CD14-positive monocyte (primary cell): ENCODE results near the gene GRIK4. TPM values are rescaled to one million over a fixed set of nuclear protein-coding genes. Genes with fewer than 3 reads are reported as not detected.

Source experiments
- DNase-seq, 3 donors: peaks; one replicate each; pipeline ENCODE4 v3.0.0-alpha.2; 2011 to 2022
- H2AFZ ChIP-seq: 2 replicates; pipeline ENCODE4 v1.6.0; 2012; ENCODE audit warnings: mild to moderate bottlenecking, low read depth, low read length, inconsistent platforms; ENCODE audit not compliant: insufficient read depth, poor library complexity, severe bottlenecking
- H3K27ac ChIP-seq, 2 donors: 1 replicate in 1 of 2; 2 replicates in 1 of 2; pipeline ENCODE4 v1.5.1; 2012 to 2013; ENCODE audit warnings: low read length in 2 of 2, control low read depth in 1 of 2, inconsistent platforms in 1 of 2, low read depth in 1 of 2, mild to moderate bottlenecking in 1 of 2
- H3K27me3 ChIP-seq, 2 donors: one replicate each; pipeline versions ENCODE4 v1.6.0 to v1.6.1; 2011 to 2013; ENCODE audit warnings: low read length in 2 of 2; ENCODE audit not compliant: control insufficient read depth in 2 of 2, insufficient read depth in 2 of 2
- H3K36me3 ChIP-seq, 2 donors: replicated peaks in 1 of 2; 1 replicate in 1 of 2; 2 replicates in 1 of 2; pipeline versions ENCODE4 v1.5.1 to v1.6.1; 2012 to 2013; ENCODE audit warnings: low read length in 2 of 2, control low read depth in 1 of 2, inconsistent platforms in 1 of 2, mild to moderate bottlenecking in 1 of 2; ENCODE audit not compliant: insufficient read depth in 2 of 2, control insufficient read depth in 1 of 2
- H3K4me1 ChIP-seq, 2 donors: 1 replicate in 1 of 2; 2 replicates in 1 of 2; pipeline versions ENCODE4 v1.5.1 to v1.6.1; 2012 to 2013; ENCODE audit warnings: low read length in 2 of 2, control low read depth in 1 of 2, inconsistent platforms in 1 of 2, mild to moderate bottlenecking in 1 of 2, moderate library complexity in 1 of 2; ENCODE audit not compliant: insufficient read depth in 2 of 2, control insufficient read depth in 1 of 2
- H3K4me2 ChIP-seq: replicated peaks from 2 replicates; pipeline ENCODE3; 2012; ENCODE audit warnings: low read length, moderate library complexity, mild to moderate bottlenecking; ENCODE audit not compliant: poor library complexity, severe bottlenecking; ENCODE audit errors: extremely low read depth
- H3K4me3 ChIP-seq, 3 experiments: fragments of 200-600 bp in 1 of 3; sonication (generic) in 1 of 3; replicated peaks in 1 of 3; 1 replicate in 2 of 3; 2 replicates in 1 of 3; pipeline ENCODE4 v1.5.1; 2011 to 2013; ENCODE audit warnings: low read length in 3 of 3, mild to moderate bottlenecking in 3 of 3, control low read depth in 2 of 3, low read depth in 2 of 3, inconsistent platforms in 1 of 3, moderate library complexity in 1 of 3
- H3K79me2 ChIP-seq: 2 replicates; pipeline ENCODE4 v1.6.0; 2012; ENCODE audit warnings: mild to moderate bottlenecking, control low read depth, inconsistent platforms, low read length, moderate library complexity; ENCODE audit not compliant: insufficient read depth
- H3K9ac ChIP-seq: 2 replicates; pipeline ENCODE4 v1.6.0; 2017; ENCODE audit warnings: low read length, mild to moderate bottlenecking; ENCODE audit not compliant: insufficient read depth, poor library complexity, severe bottlenecking
- H3K9me3 ChIP-seq, 2 donors: replicated peaks in 1 of 2; 1 replicate in 1 of 2; 2 replicates in 1 of 2; pipeline versions ENCODE4 v1.5.1 to v1.6.1; 2012 to 2013; ENCODE audit warnings: low read length in 2 of 2, control low read depth in 1 of 2; ENCODE audit not compliant: control insufficient read depth in 1 of 2, insufficient read depth in 1 of 2
- H4K20me1 ChIP-seq: 2 replicates; pipeline ENCODE4 v1.6.0; 2012; ENCODE audit warnings: mild to moderate bottlenecking, low read length, control low read depth, moderate library complexity; ENCODE audit not compliant: insufficient read depth
- H3K27ac Mint-ChIP-seq, 7 donors: one replicate each; pipeline ENCODE4 v1.8.0; 2020; ENCODE audit warnings: mild to moderate bottlenecking in 7 of 7, mixed read lengths in 7 of 7, moderate library complexity in 6 of 7, inconsistent platforms in 2 of 7
- H3K27me3 Mint-ChIP-seq, 3 donors: one replicate each; pipeline ENCODE4 v1.8.0; 2021 to 2022; ENCODE audit warnings: low read depth in 3 of 3, mild to moderate bottlenecking in 3 of 3, mixed read lengths in 3 of 3, moderate library complexity in 3 of 3, inconsistent platforms in 1 of 3
- H3K36me3 Mint-ChIP-seq, 2 donors: one replicate each; pipeline ENCODE4 v1.8.0; 2020; ENCODE audit warnings: mixed read lengths in 2 of 2, inconsistent platforms in 1 of 2, mild to moderate bottlenecking in 1 of 2
- H3K4me1 Mint-ChIP-seq: one replicate; pipeline ENCODE4 v1.8.0; 2020; ENCODE audit warnings: mild to moderate bottlenecking, mixed read lengths
- H3K4me3 Mint-ChIP-seq, 2 donors: one replicate each; pipeline ENCODE4 v1.8.0; 2020; ENCODE audit warnings: mild to moderate bottlenecking in 2 of 2, mixed read lengths in 2 of 2, moderate library complexity in 1 of 2
- H3K9me3 Mint-ChIP-seq, 7 donors: one replicate each; pipeline ENCODE4 v1.8.0; 2020 to 2022; ENCODE audit warnings: mixed read lengths in 7 of 7, mild to moderate bottlenecking in 6 of 7, moderate library complexity in 6 of 7, inconsistent platforms in 2 of 7
- WGBS: methylation state at CpG from one replicate; pipeline ENCODE4 v1.1.5; 2013; ENCODE audit warnings: missing lambda C conversion rate; ENCODE audit not compliant: insufficient coverage; 5-methylcytosine and 5-hydroxymethylcytosine counted together
- intact Hi-C, 2 donors: fragments of 100-400 bp; cut with micrococcal nuclease; formaldehyde crosslinking; loops; one replicate each; pipeline versions ENCODE4 v1.15.0 to v1.15.1; 2023
- polyA plus RNA-seq, 3 donors: library from polyadenylated mRNA; depleted of rRNA in 1 of 3; unstranded in 2 of 3; stranded (reverse) in 1 of 3; fragments of 300-500 nt in 2 of 3; fragments of >200 nt in 1 of 3; fragmentation: Illumina TruSeq in 2 of 3; gene quantifications; 1 replicate in 2 of 3; 2 replicates in 1 of 3; pipeline ENCODE4 v1.2.3, GENCODE V29; 2012 to 2021
- TF ChIP-seq, protein P1 (sequence below): fragments of 200-600 bp; IDR thresholded peaks from one replicate; pipeline ENCODE4 v1.8.0; 2022; ENCODE audit warnings: antibody characterized with exemption, mild to moderate bottlenecking

GRIK4 gene
- polyA plus RNA-seq, 3 donors: not detected

DNA sequence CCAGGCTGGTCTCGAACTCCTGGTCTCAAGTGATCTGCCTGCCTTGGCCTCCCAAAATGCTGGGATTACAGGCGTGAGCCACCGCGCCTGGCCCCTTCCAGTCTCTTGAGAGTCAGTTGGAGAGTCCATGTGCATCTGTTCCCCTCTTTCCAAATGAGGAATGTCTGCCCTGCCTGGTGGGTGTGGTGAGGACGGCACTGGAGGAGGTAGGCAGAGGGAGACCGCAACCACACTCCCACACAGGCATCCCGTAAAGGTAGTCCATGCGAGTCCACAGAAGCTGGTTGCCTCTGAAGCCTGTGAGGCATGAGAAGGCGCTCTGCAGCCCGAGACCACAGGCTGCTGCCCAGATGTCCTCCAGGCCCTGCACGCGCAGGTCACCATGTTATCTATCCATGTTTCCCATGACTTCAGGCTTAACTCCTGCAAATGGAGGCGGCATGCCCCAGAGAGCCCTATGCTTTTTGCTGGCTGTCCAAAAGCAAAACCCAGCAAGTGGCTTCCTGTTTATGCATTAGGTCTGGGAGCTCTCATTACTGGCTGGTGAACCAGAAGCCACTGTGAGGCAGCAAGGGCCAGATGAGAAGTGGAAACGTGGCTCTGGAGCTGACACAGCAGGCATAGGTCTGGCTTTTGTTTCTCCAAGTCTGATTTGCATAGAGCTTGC lies 43.4 kb downstream of the GRIK4 start:
- Histone ChIP-seq H3K4me3 (no peak overlapping the region), H3K4me2 (no peak overlapping the region), H3K79me2 (no peaks in the 10 kb centered on the region), H3K36me3 (no peaks in the 10 kb centered on the region), H2AFZ (no peak overlapping the region), H3K4me1 (no peaks in the 10 kb centered on the region), H3K27ac (no peak overlapping the region), H4K20me1 (no peaks in the 10 kb centered on the region), H3K9me3 (no peaks in the 10 kb centered on the region), H3K27me3 (no peaks in the 10 kb centered on the region), H3K9ac (no peak overlapping the region)
- Mint-ChIP-seq H3K36me3 (no peaks in the 10 kb centered on the region), H3K27ac (no peak overlapping the region), H3K27me3 (peaks cover 6 to 19% (median 15%) of the 10 kb centered on the region in 3 donors), H3K9me3 (no peaks in the 10 kb centered on the region), H3K4me1 (no peaks in the 10 kb centered on the region), H3K4me3 (no peak overlapping the region)
- intact Hi-C loops: no loop called here
- TF ChIP-seq, protein P1, sequence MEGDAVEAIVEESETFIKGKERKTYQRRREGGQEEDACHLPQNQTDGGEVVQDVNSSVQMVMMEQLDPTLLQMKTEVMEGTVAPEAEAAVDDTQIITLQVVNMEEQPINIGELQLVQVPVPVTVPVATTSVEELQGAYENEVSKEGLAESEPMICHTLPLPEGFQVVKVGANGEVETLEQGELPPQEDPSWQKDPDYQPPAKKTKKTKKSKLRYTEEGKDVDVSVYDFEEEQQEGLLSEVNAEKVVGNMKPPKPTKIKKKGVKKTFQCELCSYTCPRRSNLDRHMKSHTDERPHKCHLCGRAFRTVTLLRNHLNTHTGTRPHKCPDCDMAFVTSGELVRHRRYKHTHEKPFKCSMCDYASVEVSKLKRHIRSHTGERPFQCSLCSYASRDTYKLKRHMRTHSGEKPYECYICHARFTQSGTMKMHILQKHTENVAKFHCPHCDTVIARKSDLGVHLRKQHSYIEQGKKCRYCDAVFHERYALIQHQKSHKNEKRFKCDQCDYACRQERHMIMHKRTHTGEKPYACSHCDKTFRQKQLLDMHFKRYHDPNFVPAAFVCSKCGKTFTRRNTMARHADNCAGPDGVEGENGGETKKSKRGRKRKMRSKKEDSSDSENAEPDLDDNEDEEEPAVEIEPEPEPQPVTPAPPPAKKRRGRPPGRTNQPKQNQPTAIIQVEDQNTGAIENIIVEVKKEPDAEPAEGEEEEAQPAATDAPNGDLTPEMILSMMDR: no peak
- DNase-seq: no peak
- WGBS: 83% methylated on average over 8 of the region's 14 CpGs

- Mint-ChIP-seq H3K9me3 (no peaks in the 10 kb centered on the region), H3K4me1 (no peaks in the 10 kb centered on the region), H3K4me3 (no peak overlapping the region), H3K27ac (no peak overlapping the region), H3K27me3 (peaks cover 6 to 18% (median 15%) of the 10 kb centered on the region in 3 donors), H3K36me3 (no peaks in the 10 kb centered on the region)
- WGBS: 53% methylated on average over 5 of the region's 11 CpGs
- H3K27me3 ChIP-seq: no peaks in the 10 kb centered on the region
- no peak overlapping the region for H3K4me3 ChIP-seq
- H3K9me3 ChIP-seq: no peaks in the 10 kb centered on the region
- H3K9ac ChIP-seq: no peak overlapping the region
- no peaks in the 10 kb centered on the region for H3K4me1 ChIP-seq
- H3K27ac ChIP-seq: no peak overlapping the region
- H2AFZ ChIP-seq: no peak overlapping the region
- no peak for DNase-seq
- H3K36me3 ChIP-seq: no peaks in the 10 kb centered on the region
- intact Hi-C loops: no loop called here
- TF ChIP-seq, protein P1: no peak
- no peaks in the 10 kb centered on the region for H4K20me1 ChIP-seq
- H3K4me2 ChIP-seq: no peak overlapping the region
- no peaks in the 10 kb centered on the region for H3K79me2 ChIP-seq
Observed at GRCh38 chr11:120555433-120555773, 43.9 kb downstream of the GRIK4 start.
